Mucosa of gallbladder (tissue), 1 donor: ENCODE results near the gene DPYSL5. TPM values are rescaled to one million over a fixed set of nuclear protein-coding genes. Genes with fewer than 3 reads are reported as not detected.
"Not testable (repeated sequence)": the region's sequence is repeated elsewhere in the genome, so short reads cannot be mapped to it uniquely, and the experiment has no call there.

Experiments used
- DNase-seq: peaks from one replicate; pipeline ENCODE4 v3.0.0-alpha.2; 2020; ENCODE audit warnings: low spot score
- total RNA-seq: library from RNA; stranded (reverse); gene quantifications from one replicate; pipeline ENCODE4 v1.2.1, GENCODE V29; 2021
- donor health status: DM: no; HTN: no; CAD: no.

The DPYSL5 gene, protein sequence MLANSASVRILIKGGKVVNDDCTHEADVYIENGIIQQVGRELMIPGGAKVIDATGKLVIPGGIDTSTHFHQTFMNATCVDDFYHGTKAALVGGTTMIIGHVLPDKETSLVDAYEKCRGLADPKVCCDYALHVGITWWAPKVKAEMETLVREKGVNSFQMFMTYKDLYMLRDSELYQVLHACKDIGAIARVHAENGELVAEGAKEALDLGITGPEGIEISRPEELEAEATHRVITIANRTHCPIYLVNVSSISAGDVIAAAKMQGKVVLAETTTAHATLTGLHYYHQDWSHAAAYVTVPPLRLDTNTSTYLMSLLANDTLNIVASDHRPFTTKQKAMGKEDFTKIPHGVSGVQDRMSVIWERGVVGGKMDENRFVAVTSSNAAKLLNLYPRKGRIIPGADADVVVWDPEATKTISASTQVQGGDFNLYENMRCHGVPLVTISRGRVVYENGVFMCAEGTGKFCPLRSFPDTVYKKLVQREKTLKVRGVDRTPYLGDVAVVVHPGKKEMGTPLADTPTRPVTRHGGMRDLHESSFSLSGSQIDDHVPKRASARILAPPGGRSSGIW
- 0.26 TPM for total RNA-seq

DNA sequence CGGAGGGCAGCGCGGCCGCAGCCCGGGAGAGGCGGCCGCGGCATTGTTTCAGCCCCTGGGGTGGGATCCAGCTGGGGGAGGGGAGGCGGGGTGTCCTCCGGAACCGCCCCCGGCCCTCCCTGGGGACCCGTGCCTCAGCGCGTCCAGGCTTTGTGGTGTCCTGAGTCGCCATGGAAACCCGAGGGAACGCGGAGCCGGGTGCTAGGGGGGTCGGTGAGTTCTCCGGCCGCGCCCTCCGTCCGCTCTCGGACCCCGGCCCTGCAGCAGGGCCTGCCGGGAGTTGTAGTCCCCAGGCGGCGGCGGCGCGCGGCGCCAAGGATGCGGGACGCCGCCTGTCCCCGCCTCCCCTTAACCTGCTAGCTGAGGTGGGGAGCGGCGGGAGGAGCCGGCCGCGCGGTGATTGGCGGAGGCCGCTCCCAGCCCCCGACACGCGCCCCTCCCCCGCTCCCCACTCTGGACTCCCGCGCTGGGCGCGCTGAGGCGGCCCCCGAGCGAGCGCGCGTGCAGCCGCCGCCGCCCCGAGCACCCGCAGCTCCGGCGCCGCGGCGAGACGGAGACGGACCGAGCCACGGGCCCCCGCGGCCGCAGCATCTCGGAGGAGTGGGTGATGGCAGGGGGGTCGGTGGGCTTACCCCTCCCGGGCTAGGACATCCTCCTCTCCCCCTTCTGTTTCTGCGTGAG is at the start of gene DPYSL5:
DPYSL5 (plus strand) TSS at position 478 of the 681 bp plus-strand sequence. CDS start 50,368 bp downstream, outside the sequence.
- no peak for DNase-seq

DNA sequence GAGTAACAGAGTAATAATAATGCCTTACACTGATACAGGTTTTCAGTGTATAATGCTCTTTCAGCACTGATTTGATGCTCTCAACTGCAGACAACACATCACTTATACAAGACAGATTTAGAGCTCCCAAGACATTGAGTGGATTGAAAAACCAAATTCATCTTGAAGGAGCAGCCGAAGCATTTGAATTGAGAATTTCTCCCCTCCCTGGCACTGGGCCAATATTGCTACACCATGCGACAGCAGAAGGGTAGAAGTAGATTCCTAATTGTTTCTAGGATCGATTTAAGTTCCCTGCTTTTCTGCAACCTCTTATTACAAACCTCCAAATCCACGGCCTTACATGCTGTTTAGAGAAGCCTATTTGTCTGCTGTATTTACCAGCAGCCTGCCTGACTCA is 46.6 kb upstream of the DPYSL5 start:
- no peak for DNase-seq

DNA sequence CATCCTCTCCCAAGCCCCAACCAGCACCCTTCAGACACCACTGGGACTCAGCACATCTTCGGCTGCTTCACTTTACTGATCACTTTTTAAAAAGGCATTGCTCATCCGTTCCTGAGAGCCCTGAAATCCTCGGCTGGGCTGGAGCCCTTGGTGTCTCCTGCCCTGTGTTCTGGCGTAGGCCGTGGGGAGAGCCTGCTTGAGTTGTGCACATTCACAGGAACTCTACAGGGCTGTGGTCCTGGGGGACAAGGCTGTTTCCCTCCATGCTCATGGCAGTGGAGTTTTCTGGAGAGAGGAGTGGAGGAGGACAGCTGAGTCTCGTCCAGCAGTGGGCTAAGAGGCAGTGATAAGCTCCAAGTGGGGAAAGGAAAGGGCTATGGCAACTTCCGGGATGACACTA is 46.1 kb upstream of the DPYSL5 start:
- no peak for DNase-seq

DNA sequence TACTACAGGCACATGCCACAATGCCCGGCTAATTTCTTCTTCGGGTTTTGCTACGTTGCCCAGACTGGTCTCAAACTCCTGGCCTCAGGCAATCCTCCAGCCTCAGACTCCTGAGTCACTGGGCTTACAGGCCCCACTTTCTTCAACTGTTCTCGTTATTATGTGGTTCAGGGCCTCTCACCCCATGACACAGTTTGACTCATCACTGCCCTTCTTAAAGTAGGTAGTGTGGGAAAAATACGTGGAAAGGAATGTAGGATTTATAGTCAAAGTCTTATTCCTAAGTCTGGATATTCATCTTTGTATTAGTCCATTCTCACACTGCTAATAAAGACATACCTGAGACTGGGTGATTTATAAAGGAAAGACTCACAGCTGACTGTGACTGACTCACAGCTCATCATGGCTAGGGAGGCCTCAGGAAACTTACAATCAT is 42.7 kb upstream of the DPYSL5 start:
- DNase-seq, result no peak

DNA sequence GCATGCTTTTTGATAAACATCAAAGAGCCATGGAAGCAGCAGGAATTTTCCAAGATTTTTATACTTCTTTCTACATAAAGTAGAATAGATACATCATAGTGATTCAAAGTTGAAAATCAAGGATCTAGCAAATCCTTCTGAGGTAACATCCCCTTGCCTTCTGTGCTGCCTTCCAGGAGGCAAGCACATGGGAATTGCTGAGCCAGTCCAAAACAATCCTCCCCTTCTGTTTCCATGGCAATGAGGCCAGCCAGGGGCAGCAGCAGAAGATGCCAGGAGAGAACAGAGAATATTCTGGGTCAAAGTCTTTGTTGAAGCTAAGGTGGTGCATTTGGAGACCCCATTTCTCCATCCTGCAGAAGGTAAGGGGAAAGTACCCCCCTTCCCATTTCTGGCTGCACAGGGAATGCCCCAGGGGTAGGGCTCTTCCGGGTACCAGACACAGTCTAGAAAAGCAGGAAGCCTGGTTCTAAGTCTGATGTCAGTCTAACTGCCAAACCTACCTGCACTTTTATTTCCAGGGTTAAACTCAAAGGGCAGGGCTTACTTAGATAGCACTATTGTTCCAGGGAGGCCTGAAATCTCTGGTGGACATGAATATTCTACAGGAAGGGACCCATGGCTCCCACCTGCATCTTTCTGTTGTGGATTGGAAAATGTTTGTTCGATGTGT is 40.0 kb upstream of the DPYSL5 start:
- DNase-seq, result no peak

DNA sequence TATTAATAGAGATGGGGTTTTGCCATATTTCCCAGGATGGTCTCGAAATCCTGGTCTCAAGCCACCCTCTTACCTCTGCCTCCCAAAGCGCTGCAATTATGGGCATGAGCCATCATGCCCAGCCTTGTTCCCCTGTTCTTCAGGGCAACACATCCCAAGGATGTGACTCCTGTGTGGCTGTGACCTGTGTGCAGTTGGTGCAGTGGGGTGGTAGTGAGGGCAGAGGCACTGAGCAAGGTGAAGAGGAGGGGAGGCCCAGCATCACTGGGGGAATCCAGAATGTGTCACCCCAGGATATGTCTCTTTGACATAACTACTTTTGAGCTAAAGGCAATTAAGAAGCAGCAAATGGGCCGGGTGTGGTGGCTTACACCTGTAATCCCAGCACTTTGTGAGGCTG is 38.7 kb upstream of the DPYSL5 start:
- DNase-seq, result no peak

DNA sequence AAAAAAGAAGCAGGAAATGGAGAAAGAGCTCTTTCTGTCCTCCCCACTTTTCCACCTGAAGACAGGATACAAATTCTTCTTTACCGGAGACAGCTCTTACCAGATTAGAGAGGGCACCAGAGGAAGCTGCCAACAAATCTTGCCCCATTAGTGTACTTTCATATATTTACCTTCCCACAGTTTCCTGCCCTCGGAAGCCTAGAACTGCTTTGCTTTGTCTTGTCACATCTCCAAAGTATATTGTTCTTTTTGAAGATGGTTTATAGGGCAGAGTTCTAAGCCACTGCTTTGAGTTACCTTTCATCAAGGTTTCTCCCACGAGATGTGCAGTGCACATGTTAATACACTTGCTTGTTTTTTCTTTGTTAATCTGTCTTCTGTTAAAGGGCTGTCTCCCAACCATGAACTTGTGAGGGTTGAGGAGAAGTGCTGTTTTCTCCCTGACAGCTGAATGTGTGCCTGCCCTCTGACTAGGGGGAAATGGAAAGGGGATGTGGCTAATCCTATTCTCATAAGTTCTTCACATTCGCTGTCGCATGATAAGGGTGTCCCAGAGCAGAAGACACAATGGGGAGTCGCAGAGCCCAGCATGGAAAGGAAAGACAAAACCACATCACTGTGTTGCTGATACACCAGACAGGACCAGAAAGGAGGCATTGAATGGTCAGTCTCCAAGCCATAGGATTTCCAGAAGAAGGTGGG is 37.9 kb upstream of the DPYSL5 start:
- no peak for DNase-seq

DNA sequence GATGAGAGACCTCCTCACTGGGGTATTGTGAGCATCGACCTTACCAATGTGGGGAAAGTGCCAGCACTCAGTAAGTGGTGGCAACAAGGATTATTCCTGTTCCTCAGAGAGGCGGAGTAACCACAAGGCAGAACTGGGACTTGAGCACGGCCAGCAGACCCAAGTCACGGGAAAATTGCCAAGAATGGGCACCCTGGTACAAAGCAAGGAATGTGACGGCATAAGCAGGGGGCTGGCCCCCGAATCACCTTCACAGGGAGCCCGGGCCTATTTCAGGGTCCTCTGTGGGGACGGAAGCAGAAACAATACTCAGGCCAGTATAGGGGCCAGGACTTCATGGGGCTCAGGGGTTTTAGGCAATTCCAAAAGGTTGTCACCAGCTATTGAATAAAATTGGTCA is 36.7 kb upstream of the DPYSL5 start:
- DNase-seq, result no peak

DNA sequence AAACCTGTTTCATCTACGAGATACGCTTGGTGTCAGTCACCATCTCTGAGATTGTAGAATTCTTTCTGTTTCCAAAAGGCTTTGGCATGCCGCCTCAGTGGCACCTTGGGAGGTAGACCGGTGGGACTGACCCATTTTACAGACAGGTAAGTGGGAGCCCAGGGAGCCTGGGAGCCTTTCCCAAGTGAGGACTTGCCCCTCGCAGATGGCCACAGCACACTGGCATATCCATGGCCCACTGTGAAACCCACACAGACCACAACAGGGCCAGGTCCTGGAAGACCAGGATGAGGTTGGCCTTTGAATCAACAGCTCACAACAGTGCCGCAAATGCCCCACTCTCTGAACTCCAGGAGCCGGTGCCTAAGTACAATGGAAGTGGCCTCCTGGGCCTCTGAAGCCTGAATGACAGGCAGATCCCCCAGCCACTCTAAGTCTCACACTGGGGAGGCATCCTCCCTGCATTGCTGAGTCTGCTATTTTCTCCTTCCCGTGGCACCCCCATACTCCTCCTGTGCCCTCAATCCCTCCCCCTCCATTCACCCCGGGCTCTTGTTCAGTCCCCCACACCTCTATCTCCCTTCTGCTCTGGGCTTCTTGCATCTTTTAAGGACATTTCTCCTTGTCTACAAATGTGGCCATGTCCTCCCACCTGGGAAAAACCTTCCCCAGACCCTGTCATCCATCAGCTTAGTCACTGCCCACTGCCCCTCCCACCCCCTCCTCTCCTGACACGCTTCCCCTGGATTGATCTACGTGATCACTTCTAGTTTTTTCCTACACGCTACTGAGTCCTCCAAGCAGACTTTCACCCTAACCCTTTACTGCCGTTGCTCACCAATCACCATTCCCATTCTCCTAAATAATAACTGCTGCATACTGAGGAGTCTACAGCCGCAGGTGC is 35.9 kb upstream of the DPYSL5 start:
- DNase-seq, result no peak

DNA sequence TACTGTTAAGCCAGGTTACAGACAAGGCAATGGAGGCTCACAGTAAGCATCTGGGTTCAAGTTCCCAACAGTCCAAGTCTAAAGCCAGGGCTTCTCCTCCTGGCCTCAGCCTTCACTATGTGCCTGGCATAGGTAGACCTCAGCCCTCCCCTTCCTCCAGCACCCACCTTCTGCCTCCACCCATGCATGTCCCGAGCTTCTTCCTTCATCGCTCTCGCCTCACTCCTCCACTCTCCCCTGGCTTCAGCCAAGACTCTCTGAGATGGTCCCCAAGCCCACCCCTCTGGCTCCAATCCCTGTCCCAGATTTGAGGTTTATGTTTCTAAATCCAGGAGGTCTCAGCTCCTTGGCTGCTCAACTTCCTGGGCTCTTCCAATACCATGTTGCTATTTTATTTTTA is 35.2 kb upstream of the DPYSL5 start:
- no peak for DNase-seq

DNA sequence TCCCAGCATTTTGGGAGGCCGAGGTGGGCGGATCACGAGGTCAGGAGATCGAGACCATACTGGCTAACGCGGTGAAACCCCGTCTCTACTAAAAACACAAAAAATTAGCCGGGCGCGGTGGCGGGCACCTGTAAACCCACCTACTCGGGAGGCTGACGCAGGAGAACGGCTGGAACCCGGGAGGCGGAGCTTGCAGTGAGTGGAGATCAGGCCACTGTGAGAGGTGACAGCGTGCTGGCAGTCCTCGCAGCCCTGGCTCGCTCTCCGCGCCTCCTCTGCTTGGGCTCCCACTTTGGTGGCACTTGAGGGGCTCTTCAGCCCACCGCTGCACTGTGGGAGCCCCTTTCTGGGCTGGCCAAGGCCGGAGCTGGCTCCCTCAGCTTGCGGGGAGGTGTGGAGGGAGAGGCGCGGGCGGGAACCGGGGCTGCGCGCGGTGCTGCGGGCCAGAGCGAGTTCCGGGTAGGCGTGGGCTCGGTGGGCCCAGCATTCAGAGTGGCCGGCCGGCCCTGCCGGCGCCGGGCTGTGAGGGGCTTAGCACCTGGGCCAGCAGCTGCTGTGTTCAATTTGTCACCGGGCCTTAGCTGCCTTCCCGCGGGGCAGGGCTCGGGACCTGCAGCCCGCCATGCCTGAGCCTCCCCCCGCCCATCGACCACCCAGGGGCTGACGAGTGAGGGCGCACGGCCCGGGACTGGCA is 33.7 kb upstream of the DPYSL5 start:
- DNase-seq, result not testable (repeated sequence)

DNA sequence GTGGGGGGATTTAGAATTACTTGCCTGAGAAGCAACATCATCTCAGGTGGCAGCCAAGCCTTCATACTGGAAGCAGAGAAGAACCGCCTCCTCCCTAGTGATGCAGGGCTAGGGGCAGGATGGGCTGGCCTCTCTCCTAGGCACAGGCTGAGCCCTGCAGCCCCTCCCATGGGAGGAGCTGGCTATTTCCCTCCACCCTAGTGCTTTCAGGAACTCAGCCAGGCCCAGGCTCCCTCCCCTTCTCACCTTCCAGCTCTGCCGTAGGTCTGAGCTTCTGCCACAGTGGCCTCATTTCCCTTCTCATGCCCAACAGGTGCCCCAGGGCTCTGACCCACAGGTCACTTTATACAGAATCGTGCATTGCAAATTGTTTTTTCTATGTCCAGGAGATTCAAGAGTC is 31.0 kb upstream of the DPYSL5 start:
- no peak for DNase-seq

DNA sequence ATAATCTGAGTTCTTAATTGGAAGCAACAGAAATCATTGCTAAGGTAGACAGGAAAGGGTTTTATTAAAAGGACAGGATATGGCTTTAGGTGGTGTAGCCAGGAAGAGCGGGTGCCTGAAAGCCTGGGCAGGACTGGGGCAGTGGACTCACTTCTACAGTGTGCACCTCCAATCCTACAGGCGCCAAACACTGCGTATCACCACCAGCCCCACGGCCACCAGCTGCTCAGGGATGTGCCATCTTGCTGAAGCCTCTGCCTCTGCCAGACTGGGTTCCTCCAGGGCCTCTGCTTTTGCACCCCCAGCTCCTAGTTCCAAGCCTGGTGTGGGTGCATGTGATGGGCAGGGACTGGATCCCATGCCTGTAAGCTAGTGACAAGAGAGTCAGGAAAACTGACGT is 29.7 kb upstream of the DPYSL5 start:
- DNase-seq, result no peak

DNA sequence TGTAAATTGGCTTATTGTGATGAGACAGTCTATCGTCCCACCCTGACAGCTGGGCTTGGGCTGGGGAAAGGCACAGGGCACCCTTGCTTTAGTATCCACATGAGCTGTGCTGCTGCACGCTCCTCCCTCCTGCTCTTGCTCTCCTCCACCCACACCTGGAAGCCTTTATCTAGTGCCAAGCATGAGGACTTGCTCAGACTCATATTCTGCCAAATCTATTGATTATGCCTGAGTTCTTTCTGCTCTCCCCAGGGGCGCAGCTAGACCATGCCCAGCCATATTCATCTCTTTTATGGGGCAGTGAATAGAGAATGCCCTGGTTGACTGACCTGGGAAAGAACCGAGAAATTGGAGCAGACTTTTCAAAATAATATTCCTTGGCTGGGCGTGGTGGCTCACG is 29.0 kb upstream of the DPYSL5 start:
- no peak for DNase-seq

DNA sequence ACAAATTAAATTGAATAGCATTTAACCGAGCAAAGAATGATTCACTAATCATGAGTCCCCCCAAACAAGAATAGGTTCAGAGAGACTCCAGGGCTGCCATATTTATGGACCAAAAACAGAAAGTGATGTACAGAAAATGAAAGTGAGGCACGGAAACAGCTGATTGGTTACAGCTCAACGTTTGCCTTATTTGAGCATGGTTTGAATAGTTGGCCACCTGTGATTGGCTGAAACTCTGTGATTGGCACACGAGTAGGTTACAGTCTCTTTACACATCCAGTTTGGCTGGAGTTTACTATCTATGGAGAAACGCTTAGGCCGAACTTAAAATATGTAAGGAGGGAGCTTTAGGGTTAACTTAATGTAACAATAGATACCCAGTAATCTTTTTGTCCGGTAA is 27.0 kb upstream of the DPYSL5 start:
- no peak for DNase-seq

DNA sequence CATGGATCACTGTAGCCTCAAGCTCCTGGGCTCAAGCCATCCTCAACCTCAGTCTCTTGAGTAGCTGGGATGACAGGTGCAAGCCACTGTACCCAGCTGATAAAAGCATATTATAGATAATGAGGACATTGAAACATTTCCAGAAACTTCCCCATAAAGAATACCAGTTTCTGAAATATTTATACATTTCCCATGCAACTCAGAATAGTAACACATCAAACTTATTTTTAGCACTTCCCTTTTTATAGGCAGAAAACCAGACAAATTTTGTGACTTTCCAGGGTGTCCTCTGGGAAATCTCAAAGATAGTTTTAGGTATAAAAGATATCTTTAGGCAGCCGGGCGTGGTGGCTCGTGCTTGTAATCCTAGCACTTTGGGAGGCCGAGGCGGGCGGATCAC is 25.1 kb upstream of the DPYSL5 start:
- no peak for DNase-seq

DNA sequence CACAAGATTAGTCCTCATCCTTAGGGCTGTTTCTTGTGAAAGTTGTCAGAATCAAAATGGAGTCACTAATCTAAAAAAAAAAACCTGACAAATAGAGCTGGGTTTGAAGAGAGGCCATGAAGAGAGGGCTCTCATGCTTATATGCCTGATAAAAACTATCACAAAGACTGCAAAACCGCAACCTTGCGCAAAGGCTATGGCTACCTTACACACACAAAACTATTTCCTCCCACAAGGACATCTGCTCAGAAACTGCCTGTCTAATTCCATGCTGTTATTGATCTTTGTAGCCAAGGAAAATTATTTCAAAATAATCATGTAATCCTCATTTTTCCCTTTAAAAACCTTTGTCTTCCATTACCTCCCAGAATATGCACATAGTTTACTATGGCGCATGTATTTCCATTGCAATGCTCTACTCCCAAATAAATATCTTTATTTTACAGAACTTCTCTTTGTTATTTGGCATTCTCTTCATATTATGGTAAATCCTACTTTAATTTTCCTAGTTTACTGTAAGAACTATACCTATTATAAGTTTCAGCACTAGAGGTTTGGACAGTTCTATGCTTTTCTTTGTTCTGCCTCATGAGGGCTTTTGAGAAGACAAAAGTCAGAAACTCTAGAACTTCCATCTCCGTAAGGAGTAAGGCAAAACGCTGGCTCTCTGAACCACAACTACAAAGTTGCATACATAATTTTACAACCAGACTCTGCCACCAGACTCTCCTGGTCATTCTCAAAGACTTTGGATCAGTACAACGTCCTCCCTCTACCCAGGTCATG is 9.6 kb upstream of the DPYSL5 start:
- no peak for DNase-seq

DNA sequence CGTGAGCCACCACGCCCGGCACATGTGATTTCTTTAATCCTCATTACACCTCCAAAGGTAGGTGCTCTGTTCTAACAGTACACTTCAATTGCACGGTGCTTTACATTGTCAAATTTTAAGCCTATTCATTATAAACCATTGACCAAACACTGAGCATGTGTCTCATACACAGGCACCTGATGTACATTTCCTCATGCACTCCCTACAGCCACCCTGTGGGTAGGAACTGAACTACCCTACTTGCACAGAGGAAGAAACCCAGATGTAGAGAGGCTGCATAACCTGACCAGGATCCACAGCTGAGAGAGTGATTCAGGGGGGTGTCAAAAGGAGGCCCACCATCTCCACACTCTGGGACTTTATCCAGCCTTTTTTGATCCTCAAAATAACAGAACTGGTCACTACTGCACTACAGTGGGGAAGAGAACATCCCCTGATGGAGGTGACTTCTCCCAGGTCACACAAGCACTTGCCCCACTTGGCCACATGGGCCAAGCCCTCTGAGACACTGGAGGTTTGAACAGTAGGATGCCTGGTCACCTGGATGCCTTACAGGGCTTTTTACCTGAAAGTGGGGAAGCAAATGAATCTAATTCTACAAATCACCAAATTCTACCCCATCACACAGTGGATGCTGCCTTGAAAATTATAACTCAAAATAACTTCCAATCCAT is 6.9 kb upstream of the DPYSL5 start:
- no peak for DNase-seq

DNA sequence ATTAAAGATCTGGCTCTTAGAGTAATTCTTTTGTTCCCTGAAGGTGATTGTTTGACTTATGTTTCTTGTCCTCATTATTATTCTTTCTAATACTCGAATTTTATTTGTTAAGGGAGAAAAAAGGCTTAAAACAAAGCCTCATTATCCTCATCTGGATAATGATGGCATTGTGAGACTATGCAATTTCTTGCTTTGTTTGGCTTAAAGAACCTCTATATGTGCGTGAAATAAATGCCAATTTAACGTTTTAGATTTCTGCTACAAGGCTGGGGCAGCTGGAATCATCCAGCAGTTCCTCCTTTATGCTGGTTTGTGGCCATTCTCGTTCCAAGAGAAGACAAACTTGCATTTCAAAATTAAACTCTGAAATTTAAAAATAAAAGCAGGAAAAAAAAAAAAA is 4.9 kb upstream of the DPYSL5 start:
- DNase-seq, result no peak
